ENCODE results near the gene SMOC1.

The SMOC1 gene

DNA sequence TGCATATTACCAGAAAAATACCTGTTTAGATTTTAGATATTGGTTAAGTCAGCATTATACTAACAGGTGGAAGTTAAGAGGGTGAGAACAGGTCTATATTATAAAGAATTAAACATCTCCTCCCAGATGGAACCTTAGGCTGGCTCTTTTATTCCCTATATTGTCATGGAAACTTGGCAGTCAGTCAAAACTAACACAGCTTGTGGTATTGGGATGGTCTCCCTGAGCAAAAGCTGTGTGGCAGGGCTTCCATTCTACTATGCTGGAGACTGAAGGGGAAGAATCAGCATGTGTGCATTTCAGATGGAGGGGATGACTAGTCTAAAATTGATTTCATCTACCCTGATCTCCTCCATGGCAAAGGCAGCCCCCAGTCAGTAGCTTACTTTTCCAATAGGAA is 66.7 kb downstream of the SMOC1 start:
- DNase-seq = no peak

DNA sequence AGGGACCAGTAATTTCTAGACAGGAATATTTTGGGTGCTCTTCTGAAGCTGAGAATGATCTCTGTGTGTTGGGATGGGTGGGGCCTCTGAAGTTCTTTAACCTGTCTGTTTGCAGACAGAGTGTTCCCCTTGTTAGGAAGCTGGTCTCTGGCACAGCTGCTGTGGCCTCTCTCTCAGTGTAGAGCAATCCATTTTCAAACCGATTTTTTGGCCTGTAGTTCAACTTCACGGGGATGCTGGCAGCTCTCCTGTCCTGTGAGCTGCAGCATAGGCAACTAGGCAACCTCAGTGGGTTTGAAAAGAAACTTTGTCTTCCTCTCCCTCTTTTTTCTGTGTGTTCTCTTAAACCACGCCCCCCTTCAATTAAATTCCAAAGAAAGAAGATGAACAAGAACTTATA is 69.1 kb downstream of the SMOC1 start:
- no peak for DNase-seq

DNA sequence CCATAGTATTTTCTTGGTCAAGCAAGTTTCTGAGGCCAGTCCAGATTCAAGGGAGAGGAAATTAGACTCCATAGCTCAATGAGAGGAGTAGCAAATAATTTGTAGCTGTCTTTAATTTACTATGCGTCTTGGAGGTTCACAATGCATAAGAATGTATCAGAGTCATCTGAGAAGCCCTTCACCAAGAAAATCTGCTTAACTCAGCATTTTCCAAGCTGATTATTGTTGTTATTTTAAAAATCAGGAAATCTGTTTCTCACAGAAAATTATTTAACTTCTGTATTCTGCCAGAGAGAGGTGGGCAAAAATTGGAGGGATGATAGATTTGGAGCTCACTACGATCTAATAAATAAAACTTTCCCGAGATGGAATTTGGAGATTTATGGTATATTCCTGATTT is 72.0 kb downstream of the SMOC1 start:
- no peak for DNase-seq

DNA sequence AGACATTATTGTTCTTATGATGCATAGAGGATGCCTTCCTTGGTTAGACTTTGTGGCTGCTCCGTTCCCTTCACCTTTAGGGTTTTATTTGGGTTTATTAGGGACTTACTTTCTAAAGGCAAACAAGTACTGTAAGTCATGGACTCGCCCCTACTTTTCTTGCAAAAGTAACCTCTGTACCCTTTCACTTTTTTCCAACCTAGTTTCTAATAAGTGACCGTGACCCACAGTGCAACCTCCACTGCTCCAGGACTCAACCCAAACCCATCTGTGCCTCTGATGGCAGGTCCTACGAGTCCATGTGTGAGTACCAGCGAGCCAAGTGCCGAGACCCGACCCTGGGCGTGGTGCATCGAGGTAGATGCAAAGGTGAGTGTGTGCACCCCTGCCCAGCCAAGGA is 72.7 kb downstream of the SMOC1 start:
- DNase-seq = no peak

DNA sequence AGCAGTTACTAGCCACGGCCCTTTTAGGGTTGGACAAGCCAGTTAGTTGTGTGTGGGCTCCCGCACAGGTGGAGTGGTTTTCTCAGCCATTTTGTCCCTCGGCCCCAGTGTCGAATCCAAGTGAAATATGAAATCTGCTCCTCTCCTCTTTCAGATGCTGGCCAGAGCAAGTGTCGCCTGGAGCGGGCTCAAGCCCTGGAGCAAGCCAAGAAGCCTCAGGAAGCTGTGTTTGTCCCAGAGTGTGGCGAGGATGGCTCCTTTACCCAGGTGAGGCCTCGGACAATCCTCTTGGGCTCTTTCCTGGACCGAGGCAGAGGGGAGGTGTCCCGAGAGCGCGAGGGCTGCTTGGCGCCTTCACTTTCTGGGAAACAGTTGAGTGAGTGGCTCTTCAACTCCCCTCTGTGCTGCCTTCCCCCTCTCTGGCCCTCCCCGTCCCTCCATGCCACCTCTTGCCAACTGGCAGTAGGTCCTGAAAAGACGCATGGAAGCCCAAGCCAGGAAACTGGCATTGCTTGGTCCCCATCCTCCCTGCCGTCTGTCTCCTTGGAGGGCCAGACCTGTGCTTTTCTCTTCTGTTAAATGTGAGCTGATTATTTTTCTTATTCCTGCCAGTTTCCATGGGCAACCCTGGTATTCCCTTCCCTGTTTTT is 74.2 kb downstream of the SMOC1 start:
- no peak for DNase-seq

DNA sequence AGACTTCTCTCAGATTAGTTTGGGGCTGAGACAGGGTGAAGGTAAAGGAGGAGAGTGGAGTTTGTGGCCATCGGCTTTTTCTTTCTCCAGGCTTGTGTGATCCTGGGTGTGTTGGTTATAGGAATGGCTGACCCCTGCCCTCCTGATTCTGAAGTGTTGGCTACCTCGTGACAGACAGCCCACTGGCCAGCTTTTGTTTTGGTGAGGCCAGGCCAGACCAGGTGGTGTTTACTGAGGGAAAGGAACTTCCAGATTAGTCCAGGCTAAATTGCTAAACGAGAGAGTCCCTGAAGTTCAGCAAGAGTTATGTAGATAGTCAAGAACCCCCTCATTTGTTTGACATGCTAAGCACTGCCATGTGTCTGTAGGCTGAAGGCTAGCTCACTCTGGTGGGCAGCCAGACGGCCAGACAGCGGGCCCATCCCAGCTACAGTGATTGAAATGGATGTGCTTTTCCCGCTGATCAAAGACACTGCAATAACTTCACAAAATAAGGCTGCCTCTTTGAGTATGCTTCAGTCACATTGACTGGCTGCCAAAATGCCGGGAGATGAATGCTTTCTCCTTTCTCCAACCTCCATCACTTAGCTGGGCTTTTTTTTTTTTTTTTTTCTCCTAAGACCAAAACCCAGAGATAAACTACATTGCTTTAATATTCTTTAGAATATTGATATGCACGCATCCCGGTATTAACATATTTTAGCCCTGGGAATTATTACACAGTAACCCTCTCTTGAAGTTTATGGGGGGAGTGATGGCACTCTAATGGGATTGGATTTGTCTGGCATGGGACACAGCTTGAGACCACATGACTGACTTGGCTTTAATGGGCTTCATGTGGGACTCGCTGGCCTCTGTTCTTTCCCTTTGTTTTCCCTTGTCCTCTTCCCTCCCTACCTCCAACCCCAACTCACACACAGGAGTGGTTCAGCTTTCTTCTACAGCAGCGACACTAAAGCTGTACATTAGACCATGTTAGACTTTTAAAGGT is 76.9 kb downstream of the SMOC1 start:
- DNase-seq = no peak

DNA sequence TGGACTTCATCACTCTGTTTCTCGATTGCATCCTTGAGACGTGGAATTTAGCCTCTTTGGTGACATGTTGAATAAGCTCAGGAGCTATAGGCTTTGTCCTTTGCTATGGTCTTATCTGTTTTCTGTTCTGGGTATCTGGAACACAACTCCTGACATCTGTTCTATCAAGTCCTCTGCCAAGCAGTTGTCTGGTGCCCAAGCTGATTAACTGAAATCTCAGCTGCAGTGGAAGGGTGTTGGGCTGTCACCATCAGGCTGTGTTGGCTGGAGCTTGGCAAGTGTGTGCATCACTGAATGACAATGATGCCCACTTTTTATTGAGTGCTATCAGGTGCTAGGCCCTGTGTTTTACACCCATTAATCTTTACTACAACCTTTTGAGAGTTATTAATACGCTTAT is 77.8 kb downstream of the SMOC1 start:
- no peak for DNase-seq

DNA sequence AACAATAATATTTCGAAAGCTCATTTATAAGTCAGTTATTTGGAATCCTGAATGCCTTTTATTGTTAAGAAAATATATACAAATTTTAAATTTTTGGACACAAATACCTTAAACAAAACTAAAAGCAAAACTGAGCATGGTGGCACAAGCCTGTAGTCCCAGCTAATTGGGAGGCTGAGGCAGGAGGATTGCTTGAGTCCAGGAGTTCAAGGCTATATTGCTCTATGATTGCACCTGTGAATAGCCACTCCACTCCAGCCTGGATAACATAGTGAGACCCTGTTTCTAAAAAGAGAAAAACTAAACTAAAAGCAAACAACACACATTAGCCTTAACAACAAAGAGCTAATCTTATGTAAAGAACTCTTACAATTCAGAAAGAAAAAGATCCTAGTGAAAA is 78.8 kb downstream of the SMOC1 start:
- no peak for DNase-seq

DNA sequence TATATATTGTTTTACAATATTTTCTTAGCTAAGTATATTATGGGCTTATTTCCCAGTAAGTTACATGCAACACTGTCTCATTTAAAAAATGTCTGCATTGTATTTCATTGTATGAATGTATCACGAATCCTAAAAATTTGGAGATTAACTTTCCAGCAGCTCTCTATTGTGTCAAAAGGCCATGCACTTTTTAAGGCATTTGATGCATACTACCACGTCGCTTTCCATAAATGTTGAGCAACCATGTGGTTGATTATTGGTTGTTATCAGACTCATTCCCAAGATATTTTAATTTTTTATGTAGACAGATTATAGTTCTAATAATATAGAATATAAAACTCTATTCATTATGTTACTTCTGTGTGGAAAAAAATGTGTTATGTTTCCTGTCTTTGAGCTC is 79.9 kb downstream of the SMOC1 start:
- no peak for DNase-seq

DNA sequence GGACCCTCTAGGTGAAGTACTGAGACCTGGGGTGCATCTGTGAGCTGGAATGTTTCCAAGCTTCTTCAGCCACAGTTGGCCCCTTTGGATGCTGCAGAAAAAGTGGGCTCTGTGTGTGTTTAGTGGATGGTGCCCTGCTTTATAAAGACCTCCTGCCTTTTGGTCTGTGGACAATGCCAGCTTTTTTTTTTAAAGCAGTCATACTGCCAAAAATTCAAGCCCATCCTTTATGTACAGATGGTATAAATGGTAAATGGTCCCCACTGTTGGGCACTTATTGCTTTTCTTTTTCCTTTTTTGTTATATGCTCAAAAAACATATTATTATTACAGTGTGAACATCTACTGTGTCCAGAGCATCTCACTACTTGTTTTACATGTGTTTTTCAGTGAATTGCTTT is 81.1 kb downstream of the SMOC1 start:
- DNase-seq = no peak

DNA sequence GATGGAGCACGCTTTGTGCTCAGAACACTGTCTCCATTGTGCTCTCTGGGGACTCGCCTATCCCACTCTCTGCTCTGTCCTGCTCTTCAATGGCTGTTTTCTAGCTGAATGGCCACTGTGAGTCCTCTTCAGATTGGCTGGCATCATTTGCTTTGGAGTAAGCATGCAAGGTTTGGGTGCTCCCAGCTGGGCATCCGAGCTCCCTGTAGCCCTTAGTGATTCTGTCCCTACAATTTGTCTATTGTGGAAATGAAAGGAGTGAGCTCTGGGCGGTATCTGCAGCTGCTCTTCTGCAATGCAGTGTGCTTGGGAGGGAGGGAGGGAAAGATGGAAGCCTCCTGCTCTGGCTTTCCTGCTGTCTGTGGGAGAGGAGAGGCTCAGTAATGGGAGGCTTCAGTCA is 84.8 kb downstream of the SMOC1 start:
- no peak for DNase-seq

DNA sequence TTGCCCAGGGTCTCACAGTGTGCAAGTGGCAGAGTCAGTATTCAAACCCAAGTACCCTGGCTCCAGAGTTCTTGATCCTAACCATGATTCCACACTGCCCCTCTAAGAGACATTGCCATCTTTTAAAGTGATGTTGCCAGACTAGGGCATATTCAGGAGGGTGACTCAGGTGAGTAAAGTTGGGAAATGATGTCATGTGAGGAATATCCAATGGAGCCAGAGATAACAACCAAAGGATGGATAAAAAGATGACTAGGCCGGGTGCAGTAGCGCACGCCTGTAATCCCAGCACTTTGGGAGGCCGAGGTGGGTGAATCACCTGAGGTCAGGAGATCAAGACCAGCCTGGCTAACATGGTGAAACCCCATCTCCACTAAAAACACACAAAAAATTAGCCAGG is 85.6 kb downstream of the SMOC1 start:
- no peak for DNase-seq

DNA sequence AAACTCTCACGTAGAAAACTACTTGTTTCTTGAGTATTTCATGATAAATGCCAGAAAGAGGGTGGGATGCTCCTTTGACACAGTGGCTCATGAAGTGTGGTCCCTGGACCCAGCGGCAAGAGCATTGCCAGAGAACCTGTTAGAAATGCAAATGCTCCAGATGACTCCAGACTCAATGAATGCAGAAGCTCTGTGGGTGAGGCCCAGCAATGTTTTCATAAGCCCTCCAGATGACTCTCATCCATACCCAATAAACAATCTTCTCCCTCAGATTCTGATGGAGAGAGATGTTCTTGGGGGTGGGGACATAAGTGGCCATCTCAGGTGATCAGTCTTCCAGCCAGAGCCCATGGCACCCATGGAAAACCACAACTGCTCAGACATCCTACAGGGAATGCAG is 88.9 kb downstream of the SMOC1 start:
- DNase-seq = no peak

DNA sequence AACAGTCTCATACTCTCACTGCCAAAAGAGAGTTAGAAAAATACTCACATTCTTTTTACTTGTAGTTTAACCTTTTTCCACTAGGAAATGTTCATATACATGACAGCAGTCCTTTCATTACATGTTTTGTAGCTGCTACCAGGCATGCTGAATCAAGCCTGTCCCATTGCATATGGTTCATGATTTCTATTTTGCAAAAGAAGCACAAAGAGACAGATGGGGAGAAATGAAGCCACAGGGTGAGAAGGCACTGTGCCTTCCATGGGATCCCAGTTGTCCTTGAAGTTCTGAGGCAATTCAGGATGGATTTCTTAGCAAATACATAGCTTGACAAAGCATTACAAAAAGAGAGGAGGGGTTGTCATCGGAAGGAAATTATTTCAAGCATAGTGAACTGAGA is 89.5 kb downstream of the SMOC1 start:
- DNase-seq = no peak

DNA sequence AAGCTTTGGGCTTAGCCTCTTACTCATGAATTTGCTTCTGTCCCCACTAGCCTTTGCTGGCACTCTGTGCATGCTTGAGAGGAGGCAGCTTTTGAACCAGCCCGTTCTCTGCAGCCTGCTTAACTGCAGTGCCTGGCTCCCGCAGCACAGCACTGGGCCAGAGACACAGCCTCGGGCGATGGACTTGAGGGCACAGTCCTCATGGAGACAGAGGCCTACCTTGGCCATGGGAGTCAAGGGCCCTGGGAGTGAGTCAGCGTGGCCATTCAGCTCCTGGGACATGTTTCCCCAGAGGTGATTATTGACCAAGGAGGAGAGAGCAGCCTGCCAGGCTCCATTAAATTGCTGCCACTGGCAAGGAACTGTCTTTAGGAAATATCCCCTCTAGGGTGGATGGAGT is 93.5 kb downstream of the SMOC1 start:
- DNase-seq = no peak

DNA sequence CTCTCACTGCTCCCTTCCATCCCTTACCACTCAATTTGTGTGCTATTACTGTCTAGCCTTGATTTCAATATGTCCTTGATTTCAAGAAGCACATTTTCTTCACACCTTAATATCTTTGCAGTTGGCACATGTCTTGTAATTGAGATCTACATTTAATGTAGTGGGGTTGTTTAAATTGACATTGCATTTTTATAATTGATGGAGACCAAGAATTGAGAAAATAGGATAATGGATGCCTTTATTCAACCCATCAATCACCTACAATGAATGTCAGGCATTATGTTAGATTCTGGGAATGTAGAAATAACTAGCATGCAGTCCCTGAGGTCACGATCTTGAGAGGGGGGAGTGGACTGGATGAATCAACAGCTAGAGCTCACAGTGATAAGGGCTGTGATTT is 94.6 kb downstream of the SMOC1 start:
- DNase-seq = no peak

DNA sequence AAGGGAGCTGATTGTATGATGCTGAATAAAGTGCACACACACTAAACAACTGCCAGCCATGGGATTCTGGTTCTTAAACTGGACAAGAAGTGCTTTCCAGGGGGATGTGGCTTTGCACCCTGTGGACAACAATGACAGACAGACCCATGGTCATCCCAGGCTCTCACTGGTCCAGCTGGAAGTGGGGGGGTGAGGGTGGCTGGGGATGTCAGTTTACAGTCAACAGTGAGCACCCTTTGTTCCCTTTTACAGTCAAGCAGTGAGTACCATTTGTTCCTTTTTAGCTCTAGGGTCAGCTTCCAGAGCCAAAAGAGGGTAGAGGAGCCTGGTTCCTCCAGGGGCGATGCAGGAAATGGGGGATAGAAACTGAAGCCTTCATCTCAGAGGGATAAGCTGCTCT is 100.7 kb downstream of the SMOC1 start:
- no peak for DNase-seq

DNA sequence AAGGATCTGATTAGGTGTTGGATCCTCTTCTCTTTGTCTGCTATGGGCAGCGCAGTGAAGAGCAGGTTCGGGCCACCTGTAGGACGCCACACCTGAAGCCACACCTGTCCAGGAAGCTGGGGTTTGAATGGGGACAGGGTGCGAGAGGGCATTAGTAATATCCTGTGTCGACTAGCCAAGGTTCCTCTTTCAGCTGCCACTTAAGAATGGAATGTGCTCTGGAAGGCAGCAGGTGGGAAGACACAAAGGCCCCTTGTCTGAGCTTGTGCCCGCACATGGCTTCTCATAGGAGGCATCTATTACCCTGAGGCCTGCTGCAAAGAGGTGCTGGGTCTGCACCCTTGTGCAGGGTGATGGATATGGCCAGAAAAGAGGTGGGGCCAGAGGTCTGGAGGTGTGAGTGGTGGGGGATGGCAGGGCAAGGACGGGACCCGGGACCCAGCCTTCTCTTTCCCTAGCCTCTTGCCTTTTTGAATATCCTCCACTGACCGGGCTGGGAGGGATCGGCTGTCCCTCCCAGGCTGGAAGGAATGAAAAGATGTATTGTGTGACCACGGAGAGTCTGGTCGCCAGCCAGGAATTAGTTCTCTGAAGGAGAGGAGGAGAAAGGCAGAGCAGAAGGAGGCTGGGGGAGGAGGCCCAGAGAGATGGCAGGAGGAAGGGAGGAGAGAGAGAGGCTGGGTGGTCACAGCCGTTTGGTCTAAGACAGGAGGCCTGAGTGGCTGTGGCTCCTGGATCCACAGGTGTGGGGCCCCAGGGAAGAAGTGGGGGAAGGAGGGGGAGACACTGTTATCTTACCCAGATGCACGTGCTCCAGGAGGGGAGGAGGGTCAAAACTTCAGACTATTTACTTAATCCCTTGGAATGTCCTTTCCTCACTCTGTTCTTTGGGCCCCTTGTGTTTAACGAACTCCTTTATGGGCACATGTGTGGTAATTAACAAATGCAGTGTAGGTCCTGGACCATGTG is 101.5 kb downstream of the SMOC1 start:
- no peak for DNase-seq

DNA sequence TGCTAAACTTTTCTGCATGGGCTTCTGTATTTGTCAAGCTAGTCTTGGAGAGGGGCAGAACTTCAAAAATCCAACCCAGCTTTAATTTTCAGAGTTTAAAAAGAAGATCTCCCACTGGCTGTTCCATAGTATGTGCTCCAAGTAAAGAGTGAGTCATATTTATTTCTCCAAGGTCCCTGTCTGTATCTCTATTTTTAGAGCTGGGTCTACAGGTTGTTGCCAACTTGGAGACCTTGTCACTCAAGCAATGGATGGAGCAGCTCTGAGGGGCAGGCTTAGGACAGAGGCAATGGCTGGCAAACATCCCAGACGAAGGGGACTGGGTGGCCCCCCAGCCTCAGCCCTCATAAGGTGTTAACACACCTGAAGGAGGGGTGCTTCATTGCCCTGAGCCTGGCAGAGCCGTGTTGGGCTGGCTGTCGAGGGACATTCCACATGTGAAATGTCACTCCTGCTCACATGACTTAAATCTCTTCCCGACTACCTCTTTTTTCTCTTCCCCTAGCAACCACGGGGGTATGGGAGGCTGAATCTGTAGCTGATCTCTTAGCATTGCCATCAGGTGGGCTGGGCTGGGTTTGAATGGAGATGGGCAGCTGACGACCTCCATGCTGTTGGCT is 103.1 kb downstream of the SMOC1 start:
- no peak for DNase-seq

DNA sequence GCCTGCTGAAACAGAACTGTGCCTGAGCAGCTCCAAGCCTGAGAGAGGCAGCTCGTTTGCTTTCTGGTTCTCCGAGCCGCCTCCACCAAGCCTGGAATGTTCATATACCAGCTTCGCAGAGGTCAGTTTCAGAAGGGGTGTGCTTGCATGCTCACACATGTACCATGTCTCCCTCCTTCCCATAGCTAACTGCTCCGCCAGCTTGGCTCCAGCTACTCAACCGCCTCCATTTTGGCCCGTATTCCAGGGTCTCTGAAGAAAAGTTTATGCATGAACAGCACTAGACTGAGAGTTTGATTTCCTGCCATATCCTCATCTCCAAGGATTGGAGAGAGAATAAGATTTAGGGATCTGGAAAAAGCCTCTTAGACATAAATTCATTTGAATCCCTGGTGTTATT is 103.7 kb downstream of the SMOC1 start:
- DNase-seq = no peak

DNA sequence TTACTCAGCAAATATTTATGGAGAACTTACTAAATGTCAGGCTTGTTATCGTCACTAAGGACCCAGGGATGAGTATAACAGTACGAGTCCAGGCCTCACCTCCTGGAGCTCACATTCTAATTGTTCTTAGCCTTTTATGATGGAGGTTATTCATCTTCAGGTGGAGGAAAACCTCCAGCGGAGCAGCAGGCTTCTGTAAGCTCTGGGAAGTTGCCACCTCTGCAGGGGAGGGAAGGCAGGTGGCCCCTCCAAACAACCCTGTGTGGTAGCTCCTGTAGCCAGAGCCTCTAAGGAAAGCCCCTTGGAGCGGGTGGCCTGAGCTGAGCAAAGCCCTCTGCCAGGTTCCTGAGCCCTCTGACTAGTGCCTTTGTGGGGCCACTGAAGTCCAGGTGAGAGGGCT is 104.1 kb downstream of the SMOC1 start:
- DNase-seq = no peak

DNA sequence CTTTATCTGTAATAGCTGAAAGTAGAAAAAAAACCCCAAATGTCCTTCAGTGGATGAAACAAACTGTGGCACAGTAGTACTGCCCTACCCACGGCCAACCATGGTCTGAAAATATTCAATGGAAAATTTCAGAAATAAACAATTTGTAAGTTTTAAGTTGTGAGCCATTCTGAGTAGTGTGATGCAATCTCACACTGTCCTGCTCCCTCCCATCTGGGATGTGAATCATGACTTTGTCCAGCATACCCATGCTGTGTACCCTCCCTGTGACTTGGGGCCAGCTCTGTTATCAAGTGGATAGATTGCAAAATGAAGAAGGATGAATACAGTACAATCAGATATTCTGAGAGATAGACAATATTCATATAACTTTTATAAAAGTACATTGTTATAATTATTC is 106.2 kb downstream of the SMOC1 start:
- no peak for DNase-seq

DNA sequence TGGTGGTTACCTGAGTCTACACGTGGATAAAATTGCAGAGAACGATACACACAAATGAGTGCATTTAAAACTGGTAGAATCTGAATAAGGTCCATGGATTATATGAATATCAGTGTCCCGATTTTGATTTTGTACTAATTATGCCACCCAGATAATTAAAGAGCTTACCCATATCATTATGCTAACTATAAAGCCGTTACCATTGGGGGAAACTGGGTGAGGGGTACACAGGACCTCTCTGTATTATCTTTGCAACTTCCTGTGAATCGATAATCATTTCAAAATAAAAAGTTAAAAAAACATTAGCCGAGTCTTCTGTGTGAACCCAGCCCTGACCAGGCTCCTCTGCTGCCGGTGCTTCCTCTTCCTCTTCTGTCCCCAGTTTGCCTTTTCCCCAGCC is 107.1 kb downstream of the SMOC1 start:
- DNase-seq = no peak

All from CD4-positive, alpha-beta T cell treated with Interferon alpha-2 for 1 hour (primary cell).